SK-N-SH treated with all-trans-retinoic acid at 6 μM for 48 hours (cell line): ENCODE data around the gene AFM.

Experiments
- ARNTL ChIP-seq: fragments of 450-650 bp; formaldehyde crosslinking; IDR thresholded peaks from 2 replicates; pipeline ENCODE4 v1.5.0; 2020; ENCODE audit warnings: low read depth, mild to moderate bottlenecking, moderate library complexity, borderline replicate concordance
- ESRRG ChIP-seq: fragments of 250-450 bp; sonication (Bioruptor Pico); IDR thresholded peaks from 2 replicates; pipeline ENCODE4 v1.6.1; 2021; ENCODE audit warnings: mild to moderate bottlenecking
- OSR1 ChIP-seq: fragments of 250-450 bp; sonication (Bioruptor Pico); IDR thresholded peaks from 2 replicates; pipeline ENCODE4 v1.8.0; 2022; ENCODE audit warnings: moderate library complexity, mild to moderate bottlenecking, inconsistent platforms
- RARB ChIP-seq: fragments of 250-450 bp; sonication (Bioruptor Pico); IDR thresholded peaks from 2 replicates; pipeline ENCODE4 v1.8.0; 2021; ENCODE audit warnings: mild to moderate bottlenecking, moderate library complexity
- ZFP30 ChIP-seq: fragments of 450-650 bp; formaldehyde crosslinking; IDR thresholded peaks from 2 replicates; pipeline ENCODE4 v1.5.0; 2022; ENCODE audit warnings: mild to moderate bottlenecking, moderate library complexity
- TF ChIP-seq, protein P1 (sequence below): fragments of 250-450 bp; sonication (Bioruptor Pico); IDR thresholded peaks from 2 replicates; pipeline ENCODE4 v1.5.0; 2020; ENCODE audit warnings: mild to moderate bottlenecking, moderate library complexity
- TF ChIP-seq, protein P2 (sequence below): fragments of 250-450 bp; sonication (Bioruptor Pico); IDR thresholded peaks from 2 replicates; pipeline ENCODE4 v1.8.0; 2020; ENCODE audit warnings: mild to moderate bottlenecking, moderate library complexity, borderline replicate concordance

DNA sequence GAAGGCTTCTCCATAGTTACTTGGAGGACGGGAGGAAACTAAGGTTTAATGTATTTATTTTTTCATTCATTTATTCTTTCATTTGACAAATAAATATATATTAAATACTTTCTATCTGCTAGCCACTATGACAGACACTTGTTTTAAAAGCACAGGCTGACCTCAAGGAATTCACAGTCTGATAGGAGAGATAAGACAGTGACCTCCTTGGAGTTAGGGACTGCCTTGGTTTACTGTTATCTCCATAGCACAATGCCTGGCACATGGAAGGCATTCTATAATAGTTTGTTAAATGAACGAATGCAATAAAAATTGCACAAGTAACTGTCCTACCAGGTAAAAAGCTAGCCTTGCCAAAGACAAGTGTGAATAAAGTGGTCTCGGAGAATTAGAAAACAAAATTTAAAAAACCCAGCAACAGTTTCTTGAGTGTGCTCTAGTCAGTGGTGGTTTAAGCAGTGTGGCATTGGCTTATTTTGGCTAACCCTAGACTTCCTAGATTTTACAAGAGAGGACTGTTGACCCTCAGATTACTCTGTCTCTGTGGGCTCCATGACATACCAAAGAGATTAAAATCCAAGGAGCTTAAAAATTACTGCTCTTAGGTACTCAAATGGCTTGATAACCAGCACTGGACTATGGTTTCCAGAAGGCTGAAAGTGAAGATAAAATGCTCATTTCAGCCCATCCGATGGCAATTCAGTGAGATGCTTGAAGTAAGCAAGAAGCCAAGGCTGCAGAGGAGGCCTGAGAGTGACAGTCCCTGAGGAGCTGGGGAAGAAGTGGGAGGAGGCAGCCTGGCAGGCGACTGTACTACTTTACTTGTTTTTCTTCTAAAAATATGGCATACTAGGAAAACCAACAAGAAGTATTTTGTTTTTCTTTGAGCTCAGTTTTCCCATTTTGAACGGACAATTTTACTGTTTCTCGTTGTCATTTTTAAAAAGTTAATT, 35.9 kb upstream of the AFM start:
- TF ChIP-seq, protein P1, sequence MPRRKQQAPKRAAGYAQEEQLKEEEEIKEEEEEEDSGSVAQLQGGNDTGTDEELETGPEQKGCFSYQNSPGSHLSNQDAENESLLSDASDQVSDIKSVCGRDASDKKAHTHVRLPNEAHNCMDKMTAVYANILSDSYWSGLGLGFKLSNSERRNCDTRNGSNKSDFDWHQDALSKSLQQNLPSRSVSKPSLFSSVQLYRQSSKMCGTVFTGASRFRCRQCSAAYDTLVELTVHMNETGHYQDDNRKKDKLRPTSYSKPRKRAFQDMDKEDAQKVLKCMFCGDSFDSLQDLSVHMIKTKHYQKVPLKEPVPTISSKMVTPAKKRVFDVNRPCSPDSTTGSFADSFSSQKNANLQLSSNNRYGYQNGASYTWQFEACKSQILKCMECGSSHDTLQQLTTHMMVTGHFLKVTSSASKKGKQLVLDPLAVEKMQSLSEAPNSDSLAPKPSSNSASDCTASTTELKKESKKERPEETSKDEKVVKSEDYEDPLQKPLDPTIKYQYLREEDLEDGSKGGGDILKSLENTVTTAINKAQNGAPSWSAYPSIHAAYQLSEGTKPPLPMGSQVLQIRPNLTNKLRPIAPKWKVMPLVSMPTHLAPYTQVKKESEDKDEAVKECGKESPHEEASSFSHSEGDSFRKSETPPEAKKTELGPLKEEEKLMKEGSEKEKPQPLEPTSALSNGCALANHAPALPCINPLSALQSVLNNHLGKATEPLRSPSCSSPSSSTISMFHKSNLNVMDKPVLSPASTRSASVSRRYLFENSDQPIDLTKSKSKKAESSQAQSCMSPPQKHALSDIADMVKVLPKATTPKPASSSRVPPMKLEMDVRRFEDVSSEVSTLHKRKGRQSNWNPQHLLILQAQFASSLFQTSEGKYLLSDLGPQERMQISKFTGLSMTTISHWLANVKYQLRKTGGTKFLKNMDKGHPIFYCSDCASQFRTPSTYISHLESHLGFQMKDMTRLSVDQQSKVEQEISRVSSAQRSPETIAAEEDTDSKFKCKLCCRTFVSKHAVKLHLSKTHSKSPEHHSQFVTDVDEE = no peak
- TF ChIP-seq ARNTL (CRISPR knock-in tag) (no peak), ESRRG (CRISPR knock-in tag) (no peak), OSR1 (CRISPR knock-in tag) (no peak), ZFP30 (no peak), RARB (no peak)
- TF ChIP-seq, protein P2, sequence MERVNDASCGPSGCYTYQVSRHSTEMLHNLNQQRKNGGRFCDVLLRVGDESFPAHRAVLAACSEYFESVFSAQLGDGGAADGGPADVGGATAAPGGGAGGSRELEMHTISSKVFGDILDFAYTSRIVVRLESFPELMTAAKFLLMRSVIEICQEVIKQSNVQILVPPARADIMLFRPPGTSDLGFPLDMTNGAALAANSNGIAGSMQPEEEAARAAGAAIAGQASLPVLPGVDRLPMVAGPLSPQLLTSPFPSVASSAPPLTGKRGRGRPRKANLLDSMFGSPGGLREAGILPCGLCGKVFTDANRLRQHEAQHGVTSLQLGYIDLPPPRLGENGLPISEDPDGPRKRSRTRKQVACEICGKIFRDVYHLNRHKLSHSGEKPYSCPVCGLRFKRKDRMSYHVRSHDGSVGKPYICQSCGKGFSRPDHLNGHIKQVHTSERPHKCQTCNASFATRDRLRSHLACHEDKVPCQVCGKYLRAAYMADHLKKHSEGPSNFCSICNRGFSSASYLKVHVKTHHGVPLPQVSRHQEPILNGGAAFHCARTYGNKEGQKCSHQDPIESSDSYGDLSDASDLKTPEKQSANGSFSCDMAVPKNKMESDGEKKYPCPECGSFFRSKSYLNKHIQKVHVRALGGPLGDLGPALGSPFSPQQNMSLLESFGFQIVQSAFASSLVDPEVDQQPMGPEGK (CRISPR knock-in tag) = no peak
